GM10266 (cell line): ENCODE results near the gene TTL.

Experiments
- DNase-seq: peaks from one replicate; pipeline ENCODE4 v3.0.0; 2012; ENCODE audit errors: extremely low spot score
- CTCF ChIP-seq: IDR thresholded peaks from 2 replicates; pipeline ENCODE4 v1.5.1; 2012; ENCODE audit warnings: mild to moderate bottlenecking, low read depth; ENCODE audit not compliant: control insufficient read depth, insufficient read depth; ENCODE audit errors: missing control alignments

Gene TTL

GRCh38 chr2:112449854-112450253 is 32.1 kb upstream of the TTL start:
- DNase-seq: no peak
- TF ChIP-seq CTCF: no peak

- DNase-seq: no peak
- TF ChIP-seq CTCF: no peak
These were observed 30.6 kb upstream of the TTL start for GRCh38 chr2:112451317-112451716.

GRCh38 chr2:112454586-112454985 is 27.4 kb upstream of the TTL start:
- no peak for TF ChIP-seq CTCF
- DNase-seq: no peak

GRCh38 chr2:112459372-112459771 is 22.6 kb upstream of the TTL start:
- no peak for TF ChIP-seq CTCF
- no peak for DNase-seq

GRCh38 chr2:112462178-112462577 is 19.8 kb upstream of the TTL start:
- DNase-seq: no peak
- no peak for TF ChIP-seq CTCF

- TF ChIP-seq CTCF: no peak
- no peak for DNase-seq
These were observed 18.7 kb upstream of the TTL start for GRCh38 chr2:112463256-112463655.

GRCh38 chr2:112465382-112465781 is 16.6 kb upstream of the TTL start:
- DNase-seq: no peak
- TF ChIP-seq CTCF: no peak
